Muscle layer of duodenum (tissue), 2 donors: ENCODE results near the gene CLP1.

Experiments used
- H3K27ac ChIP-seq: one replicate; pipeline ENCODE4 v1.7.0; 2013; ENCODE audit warnings: mild to moderate bottlenecking, low read length
- H3K27me3 ChIP-seq: one replicate; pipeline ENCODE4 v1.7.0; 2013; ENCODE audit warnings: low read depth, mild to moderate bottlenecking, control low read depth, low read length
- H3K36me3 ChIP-seq, 2 donors: one replicate each; pipeline ENCODE4 v1.7.0; 2013; ENCODE audit warnings: low read length in 2 of 2, control low read depth in 1 of 2, mild to moderate bottlenecking in 1 of 2; ENCODE audit not compliant: insufficient read depth in 2 of 2, control insufficient read depth in 1 of 2
- H3K4me1 ChIP-seq, 2 donors: one replicate each; pipeline ENCODE4 v1.7.0; 2013; ENCODE audit warnings: low read length in 2 of 2, mild to moderate bottlenecking in 2 of 2, control low read depth in 1 of 2, moderate library complexity in 1 of 2; ENCODE audit not compliant: insufficient read depth in 2 of 2, control insufficient read depth in 1 of 2
- H3K4me3 ChIP-seq, 2 donors: one replicate each; pipeline ENCODE4 v1.7.0; 2013; ENCODE audit warnings: low read length in 2 of 2, low read depth in 1 of 2, mild to moderate bottlenecking in 1 of 2
- H3K9me3 ChIP-seq, 2 donors: one replicate each; pipeline ENCODE4 v1.7.0; 2013; ENCODE audit warnings: low read length in 2 of 2, control low read depth in 1 of 2, mild to moderate bottlenecking in 1 of 2; ENCODE audit not compliant: control insufficient read depth in 1 of 2
- donor health status: healthy.

CLP1 gene

DNA sequence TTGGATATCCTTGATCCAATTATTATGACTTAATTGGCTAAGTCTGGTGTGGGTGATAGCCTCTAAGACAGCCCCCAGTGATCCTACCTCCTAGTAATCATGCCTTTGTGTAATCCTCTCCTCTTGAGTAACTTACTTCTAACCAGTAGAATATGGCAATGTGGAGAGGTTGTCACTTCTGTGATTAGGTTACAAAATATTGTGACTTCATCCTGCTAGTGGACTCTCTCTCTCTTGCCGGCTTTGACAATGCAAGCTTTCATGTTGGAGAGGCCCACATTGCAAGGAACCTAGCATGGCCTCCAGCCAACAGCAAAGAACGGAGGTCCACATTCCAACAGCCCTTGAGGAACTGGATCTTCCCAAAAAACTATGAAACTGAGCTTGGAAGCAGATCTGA, 27.4 kb upstream of the CLP1 start:
- Histone ChIP-seq H3K9me3 (no peaks in the 10 kb centered on the region), H3K27ac (no peak overlapping the region), H3K36me3 (no peaks in the 10 kb centered on the region), H3K27me3 (no peaks in the 10 kb centered on the region), H3K4me1 (no peaks in the 10 kb centered on the region), H3K4me3 (no peak overlapping the region)

GRCh38 chr11:57632116-57632515, 25.4 kb upstream of the CLP1 start:
- H3K27ac ChIP-seq = no peak overlapping the region
- H3K4me3 ChIP-seq = no peak overlapping the region
- no peaks in the 10 kb centered on the region for H3K9me3 ChIP-seq
- no peaks in the 10 kb centered on the region for H3K36me3 ChIP-seq
- no peaks in the 10 kb centered on the region for H3K4me1 ChIP-seq
- no peaks in the 10 kb centered on the region for H3K27me3 ChIP-seq

DNA sequence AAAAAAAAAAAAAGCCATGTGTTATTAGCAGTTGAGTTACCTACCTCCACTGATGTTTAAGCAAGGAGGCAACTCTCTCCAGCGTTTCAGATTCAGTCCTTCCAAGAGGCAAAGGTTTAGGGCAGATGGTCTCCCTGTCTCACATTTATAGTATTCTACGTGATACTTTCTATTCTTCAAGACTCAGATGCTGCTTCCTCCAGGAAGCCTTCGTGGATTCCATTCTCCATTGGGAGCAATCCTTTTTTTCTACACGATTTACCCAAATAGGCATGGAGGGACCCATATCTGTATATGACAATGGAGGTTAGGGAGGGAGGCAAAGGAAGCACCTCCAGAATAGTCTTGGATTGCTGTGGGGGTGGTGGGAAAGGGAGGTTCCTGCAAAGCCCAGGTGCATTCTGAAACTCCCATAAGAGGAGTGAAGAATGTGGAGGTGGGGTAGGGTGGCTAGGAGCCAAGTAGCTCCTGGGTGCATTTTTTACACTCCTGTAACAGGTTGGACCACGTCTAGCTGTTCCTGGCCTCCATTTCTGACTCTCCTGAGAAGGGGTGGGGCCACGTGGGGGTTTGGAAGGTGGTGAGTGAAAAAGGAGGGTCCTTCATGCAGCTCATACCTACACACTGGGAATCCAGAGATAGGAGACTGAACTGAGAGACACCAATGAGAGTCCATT, 24.0 kb upstream of the CLP1 start:
- Histone ChIP-seq H3K27me3 (peaks cover 6% of the 10 kb centered on the region), H3K27ac (no peak overlapping the region), H3K9me3 (no peaks in the 10 kb centered on the region), H3K36me3 (no peaks in the 10 kb centered on the region), H3K4me1 (peaks cover 0 to 6% of the 10 kb centered on the region in 2 donors), H3K4me3 (no peak overlapping the region)

- Histone ChIP-seq H3K4me3 (no peak overlapping the region), H3K36me3 (no peaks in the 10 kb centered on the region), H3K27ac (no peak overlapping the region), H3K4me1 (peaks cover 0 to 13% of the 10 kb centered on the region in 2 donors), H3K27me3 (peaks cover 6% of the 10 kb centered on the region), H3K9me3 (no peaks in the 10 kb centered on the region)
Observed at GRCh38 chr11:57634311-57634710, 23.3 kb upstream of the CLP1 start.

GRCh38 chr11:57635246-57635645, 22.3 kb upstream of the CLP1 start:
- Histone ChIP-seq H3K9me3 (no peaks in the 10 kb centered on the region), H3K27me3 (peaks cover 6% of the 10 kb centered on the region), H3K4me3 (no peak overlapping the region), H3K36me3 (no peaks in the 10 kb centered on the region), H3K27ac (no peak overlapping the region), H3K4me1 (peaks cover 0 to 22% of the 10 kb centered on the region in 2 donors)

DNA sequence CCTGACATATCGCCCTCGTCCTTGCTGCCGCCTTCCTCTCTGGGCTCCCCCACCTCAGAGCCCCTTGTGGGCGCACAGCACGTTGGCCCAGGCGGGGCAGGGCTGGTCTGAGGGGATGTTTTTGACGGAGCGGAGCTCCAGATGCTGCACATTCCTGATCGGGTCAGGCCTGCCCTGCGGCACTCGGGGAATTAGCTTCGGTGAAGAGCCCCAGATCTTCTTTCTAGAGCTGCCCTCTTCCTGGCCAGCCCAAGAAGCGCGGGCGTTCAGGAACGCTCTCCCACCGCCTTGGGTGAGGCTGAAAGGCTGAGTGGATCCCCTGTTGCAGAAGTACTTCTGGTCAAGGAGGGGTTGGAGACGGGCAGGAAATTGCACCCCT, 19.9 kb upstream of the CLP1 start:
- H3K36me3 ChIP-seq = no peaks in the 10 kb centered on the region
- H3K4me3 ChIP-seq = peak overlapping the region; percentile 87 to 91
- no peaks in the 10 kb centered on the region for H3K9me3 ChIP-seq
- peaks cover 6% of the 10 kb centered on the region for H3K27me3 ChIP-seq
- H3K4me1 ChIP-seq = peaks cover 0 to 32% of the 10 kb centered on the region in 2 donors
- H3K27ac ChIP-seq = no peak overlapping the region

DNA sequence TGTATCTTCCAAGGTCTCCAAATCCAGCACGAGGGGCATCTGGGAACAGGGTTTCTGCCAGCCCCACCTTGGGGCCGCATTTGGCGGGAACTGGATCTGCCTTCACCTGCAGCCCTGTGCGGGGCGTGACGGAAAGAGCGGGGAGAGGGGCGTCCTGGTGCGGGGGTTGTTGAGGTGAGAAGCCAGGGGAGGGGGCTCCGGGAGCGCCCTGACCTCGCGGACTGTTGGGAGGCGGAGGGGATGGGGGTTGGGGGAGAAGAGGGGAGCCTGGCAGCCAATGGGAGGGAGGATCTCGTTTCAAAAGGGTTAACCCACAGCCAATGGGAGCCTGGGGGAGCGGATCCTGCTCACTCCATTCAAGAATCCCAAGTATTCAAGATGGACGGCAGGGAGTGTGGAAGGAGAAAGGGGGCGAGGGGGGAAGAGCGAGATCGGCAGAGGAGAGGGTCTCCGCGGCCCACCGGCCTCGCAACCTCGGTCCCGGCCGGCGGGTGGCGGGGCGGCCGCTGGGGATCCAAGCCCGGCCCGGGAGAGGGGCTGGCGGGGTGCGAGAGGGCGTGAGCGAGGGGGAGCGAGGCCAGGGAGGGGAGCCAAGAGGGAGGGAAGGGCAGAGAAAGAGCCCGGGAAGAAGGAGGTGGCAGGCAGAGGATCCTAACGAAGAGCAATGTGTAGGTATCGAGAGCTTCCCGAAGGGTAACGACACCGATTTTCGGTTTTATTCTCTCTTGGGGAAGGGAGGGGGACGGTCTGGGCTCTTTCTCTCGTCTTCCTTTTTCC, 19.4 kb upstream of the CLP1 start:
- Histone ChIP-seq H3K4me1 (peaks cover 0 to 32% of the 10 kb centered on the region in 2 donors), H3K9me3 (no peaks in the 10 kb centered on the region), H3K27ac (peak overlapping the region; percentile 45), H3K4me3 (peak overlapping the region; percentile 87 to 91), H3K27me3 (peaks cover 6% of the 10 kb centered on the region), H3K36me3 (no peaks in the 10 kb centered on the region)

DNA sequence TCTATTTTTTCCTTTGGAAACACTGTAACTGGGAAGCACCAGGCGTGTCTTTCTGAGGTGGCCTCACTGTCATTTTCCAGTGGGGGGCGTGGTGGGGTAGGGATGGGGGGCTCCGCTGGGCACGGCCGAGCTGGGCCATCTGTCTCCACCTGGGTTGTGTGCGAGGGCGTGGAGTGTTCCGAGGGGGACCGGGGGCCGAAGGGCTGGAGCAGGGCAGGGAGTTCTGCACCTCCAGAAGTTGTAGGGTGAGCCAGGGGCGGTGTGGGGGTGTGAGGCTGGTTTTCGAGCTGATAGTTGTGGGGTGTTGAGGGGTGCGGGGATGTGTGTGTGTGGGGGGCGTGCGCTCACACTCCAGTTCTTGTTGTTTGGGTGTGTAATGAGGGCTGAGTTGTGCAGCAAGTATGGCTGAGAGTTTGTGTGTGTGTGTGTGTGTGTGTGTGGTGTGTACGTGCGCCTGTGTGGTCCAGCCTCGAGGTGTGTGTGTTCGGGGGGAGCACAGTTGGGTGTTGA, 18.7 kb upstream of the CLP1 start:
- no peaks in the 10 kb centered on the region for H3K9me3 ChIP-seq
- peaks cover 6% of the 10 kb centered on the region for H3K27me3 ChIP-seq
- peak overlapping the region; percentile 87 to 91 for H3K4me3 ChIP-seq
- H3K36me3 ChIP-seq = no peaks in the 10 kb centered on the region
- H3K27ac ChIP-seq = peak overlapping the region; percentile 45
- peaks cover 0 to 32% of the 10 kb centered on the region in 2 donors for H3K4me1 ChIP-seq

- Histone ChIP-seq H3K27ac (no peak overlapping the region), H3K27me3 (peaks cover 6% of the 10 kb centered on the region), H3K9me3 (no peaks in the 10 kb centered on the region), H3K4me3 (peak overlapping the region; percentile 87 to 91), H3K4me1 (peaks cover under 1 to 35% of the 10 kb centered on the region in 2 donors), H3K36me3 (no peaks in the 10 kb centered on the region)
Observed at GRCh38 chr11:57639321-57640067, 18.1 kb upstream of the CLP1 start.

GRCh38 chr11:57640068-57640800, 17.3 kb upstream of the CLP1 start:
- H3K27me3 ChIP-seq = peaks cover 6% of the 10 kb centered on the region
- H3K36me3 ChIP-seq = no peaks in the 10 kb centered on the region
- peaks cover 6 to 42% of the 10 kb centered on the region in 2 donors for H3K4me1 ChIP-seq
- H3K4me3 ChIP-seq = peak overlapping the region; percentile 87 to 91
- H3K9me3 ChIP-seq = no peaks in the 10 kb centered on the region
- H3K27ac ChIP-seq = no peak overlapping the region
